Activated CD4-positive, alpha-beta T cell treated with anti-CD3 and anti-CD28 coated beads, Interleukin-10, Interleukin-2, amounts not matched to agents 100 ng/mL and 50 ng/mL, durations not matched to agents 16 hours and 8 hours (primary cell): ENCODE data around the gene H19.

Source experiments
- DNase-seq: peaks from one replicate; pipeline ENCODE4 v3.0.0-alpha.2; 2020

H19 gene

GRCh38 chr11:1997755-1998154 lies at the start of gene H19:
TSS of gene H19 (minus strand) at chr11:1997842.
- no peak for DNase-seq

- DNase-seq = no peak
These were observed 44.3 kb upstream of the H19 start for GRCh38 chr11:2041963-2042362.

DNA sequence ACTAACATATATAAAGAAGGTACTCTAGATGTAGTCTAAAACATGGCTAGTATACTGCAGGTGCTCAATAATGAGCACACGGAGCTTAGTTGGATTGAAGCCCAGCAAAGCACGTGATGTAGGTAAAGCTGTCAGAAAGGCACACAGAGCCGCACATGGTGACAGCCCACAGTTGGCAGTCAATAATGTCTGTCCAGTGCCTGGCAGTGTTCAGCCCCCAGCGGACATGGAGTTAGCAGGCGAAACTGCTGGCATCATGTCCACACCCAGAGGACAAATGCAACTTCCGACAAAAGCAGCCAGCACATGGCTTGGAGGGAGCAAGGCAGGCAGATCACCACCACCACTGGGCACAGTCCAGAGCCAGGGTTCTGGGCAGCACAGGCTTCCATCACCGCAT lies 43.5 kb upstream of the H19 start:
- no peak for DNase-seq

DNA sequence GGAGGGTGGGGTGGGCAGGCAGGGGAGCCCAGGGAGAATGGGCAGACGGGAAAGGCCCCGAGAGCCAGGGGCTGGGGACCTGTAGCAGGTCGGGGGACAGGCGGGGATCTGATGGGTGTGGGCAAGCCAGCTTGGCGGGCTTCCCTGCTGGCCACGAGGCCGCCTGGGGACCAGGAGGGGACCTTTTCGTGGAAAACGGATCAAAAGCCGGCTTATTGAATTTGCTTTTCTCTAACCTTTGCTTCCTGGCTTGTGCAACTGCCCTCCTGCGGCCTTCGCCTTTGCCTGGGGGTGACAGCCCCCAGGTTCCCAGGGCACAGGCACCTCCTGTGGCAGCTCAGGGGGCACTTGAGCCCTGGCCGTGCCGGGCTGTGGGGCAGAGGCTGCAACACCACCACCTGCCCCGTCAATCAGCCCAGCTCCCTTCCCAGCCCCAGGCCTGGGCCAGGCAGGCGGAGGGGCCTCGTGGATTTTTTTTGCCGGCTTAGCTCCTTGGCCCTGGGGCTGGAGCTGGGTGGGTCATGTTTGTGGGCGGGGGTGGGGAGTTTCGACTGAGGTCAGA lies 41.6 kb upstream of the H19 start:
- no peak for DNase-seq

GRCh38 chr11:2036863-2037486 lies 39.3 kb upstream of the H19 start:
- no peak for DNase-seq

DNA sequence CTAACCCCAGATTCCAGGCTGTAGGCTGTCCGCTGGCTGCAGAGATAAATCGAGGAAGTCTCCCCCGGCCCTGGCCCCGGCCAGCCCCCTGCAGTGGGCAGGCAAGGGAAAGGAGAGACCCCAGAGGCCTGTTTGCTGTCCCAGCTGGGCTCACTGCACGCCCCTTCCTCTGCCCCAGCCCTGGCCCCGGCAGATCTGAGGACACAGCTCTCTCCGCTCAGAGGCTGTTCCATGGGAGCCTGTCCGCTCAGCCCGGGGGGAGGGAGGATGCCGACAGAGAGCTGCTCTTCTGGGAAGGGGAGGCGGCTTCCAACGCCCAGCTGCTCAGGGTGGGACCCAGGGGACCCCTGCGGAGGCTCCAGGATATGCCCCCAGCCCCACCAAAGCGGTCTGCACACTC lies 37.7 kb upstream of the H19 start:
- DNase-seq = no peak

DNA sequence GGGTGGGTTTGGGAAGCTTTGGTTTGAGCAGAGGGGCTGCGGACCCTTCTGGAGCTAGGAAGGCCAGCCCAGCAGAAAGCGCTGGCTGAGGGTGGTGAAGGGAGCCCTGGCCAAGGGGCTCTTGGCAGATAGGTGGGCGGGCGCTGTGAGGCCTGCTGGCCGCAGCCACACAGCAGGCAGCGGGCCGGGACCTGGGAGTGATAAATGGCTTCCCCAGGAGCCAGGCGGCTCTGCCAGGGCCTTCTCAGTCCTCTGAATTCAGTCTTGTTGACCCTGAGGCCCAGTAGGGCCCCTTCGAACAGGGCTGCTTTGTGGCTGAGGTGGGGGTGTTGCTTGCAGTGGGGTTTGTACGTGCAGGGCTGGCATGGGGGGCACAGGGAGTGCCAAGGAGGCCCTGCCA lies 33.4 kb upstream of the H19 start:
- no peak for DNase-seq

- no peak for DNase-seq
These were observed 30.1 kb upstream of the H19 start for GRCh38 chr11:2027708-2028107.

GRCh38 chr11:2015025-2015424 lies 17.4 kb upstream of the H19 start:
- no peak for DNase-seq

DNA sequence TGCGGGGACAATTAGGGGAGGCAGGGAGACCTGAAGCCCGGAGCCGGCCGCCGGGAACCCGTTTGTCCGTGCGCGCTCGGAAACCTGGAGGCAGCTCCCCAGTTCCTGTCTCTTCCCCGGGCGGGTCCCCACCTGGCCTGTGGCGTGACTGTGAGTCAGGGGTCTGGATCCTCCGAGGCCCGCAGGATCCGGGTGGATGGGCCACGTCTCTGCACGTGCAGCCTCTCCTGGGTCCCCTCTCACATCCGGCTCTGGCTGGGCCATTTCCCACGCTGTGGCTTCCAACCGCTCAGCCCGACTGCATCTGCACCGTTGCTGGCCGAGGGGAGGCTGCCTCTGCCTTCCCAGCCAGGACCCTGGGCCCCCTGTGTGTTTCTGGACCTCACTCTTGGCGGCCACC lies 14.8 kb upstream of the H19 start:
- no peak for DNase-seq

GRCh38 chr11:2004466-2004865 lies 6.8 kb upstream of the H19 start:
- no peak for DNase-seq

- no peak for DNase-seq
These were observed 5.2 kb upstream of the H19 start for GRCh38 chr11:2002807-2003206.

DNA sequence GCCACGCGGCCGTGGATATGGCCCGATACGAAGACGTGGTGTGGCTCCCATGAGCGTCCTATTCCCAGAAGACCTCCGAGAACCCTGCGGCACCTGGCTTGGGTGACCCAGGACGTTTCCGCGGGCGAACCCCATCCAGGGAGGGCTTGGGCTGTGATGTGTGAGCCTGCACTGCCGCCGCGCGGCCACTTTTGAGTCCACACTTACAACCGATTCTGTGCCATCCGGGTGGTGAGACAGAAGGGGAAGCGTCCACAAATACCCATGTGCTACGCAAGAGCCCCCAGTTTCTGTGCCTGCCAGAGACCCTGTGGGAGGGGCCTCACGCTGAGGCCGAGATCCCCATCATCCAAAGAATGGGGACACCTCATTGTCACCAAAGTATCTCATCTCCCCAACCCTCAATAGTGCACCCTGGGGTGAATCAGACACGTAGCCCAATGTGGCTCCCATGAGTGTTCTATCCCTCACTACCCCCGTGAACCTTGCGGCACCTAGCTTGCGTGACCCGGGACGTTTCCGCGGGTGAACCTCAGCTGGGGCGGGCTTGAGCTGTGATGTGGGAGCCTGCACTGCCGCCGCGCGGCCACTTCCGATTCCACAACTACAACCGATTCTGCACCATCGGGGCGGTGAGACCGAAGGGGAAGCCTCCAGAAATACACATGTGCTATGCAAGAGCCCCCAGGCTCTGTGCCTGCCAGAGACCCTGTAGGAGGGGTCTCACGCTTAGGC lies 4.6 kb upstream of the H19 start:
- no peak for DNase-seq

GRCh38 chr11:1998861-1999260 lies 1.2 kb upstream of the H19 start:
- DNase-seq = no peak

- no peak for DNase-seq
These were observed 648 bp upstream of the H19 start for GRCh38 chr11:1998290-1998689.

DNA sequence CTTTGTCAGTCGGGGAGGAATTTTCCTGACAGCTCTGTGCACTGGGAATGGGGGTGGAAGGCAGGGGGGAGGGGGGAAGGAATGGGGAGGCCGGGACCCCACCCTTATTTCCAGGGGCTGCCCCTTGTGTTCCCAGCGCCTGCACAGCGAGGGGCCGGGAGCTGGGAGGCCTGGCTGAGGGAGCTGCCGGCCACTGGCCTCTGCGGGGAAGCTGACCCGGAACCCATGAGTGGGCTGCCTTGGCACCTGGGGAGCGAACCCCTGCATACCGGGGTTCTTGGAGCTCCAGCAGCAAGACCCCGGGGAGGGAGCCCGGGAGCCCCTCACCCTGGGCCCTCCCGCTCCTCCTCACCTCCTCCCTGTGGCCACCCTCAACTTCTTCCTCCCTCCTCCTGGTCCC lies 3.5 kb downstream of the H19 start:
- no peak for DNase-seq

GRCh38 chr11:1992111-1992510 lies 5.5 kb downstream of the H19 start:
- DNase-seq = no peak

GRCh38 chr11:1990872-1991578 lies 6.6 kb downstream of the H19 start:
- no peak for DNase-seq

DNA sequence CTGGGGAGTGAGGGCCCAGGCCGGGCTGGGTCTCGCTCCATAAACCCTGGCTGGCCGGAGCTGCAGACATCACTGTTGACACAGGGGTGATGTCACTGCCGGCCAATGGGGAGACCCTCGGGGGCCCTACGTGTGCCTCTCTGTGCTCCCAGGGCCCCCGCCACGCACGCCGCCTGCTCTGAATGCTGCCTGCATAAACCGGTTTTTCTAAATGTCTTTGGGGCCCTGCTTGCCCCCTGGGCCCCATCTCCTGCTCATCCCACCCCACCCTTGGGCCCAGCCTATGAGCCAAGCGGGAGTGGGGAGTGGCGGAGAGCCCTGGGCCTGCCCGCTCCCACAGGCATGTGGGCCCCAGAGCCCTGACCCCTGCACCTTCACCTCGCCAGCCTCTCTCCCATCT lies 7.7 kb downstream of the H19 start:
- no peak for DNase-seq

- DNase-seq = no peak
These were observed 8.8 kb downstream of the H19 start for GRCh38 chr11:1988667-1989317.

DNA sequence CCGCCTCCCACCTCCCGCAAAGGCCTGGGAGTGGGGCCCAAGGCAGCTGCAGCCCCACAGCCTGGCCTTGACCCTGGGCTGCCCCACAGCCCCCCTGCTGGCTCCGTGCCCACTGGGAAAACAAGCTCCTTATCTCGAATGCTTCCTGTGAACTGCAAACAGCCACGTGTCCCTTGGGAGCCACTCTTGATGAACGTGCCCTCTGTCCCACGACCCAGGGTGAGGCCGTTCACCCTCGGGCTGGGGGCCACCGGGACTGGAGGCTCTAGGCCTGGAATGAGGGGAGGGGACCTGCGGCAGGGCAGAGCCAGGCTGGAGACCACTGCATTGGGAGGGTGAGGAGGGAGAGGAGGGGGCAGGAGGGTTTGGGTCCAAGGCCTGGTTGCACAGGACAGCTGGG lies 9.5 kb downstream of the H19 start:
- no peak for DNase-seq

GRCh38 chr11:1987024-1987423 lies 10.6 kb downstream of the H19 start:
- DNase-seq = no peak

GRCh38 chr11:1983601-1983961 lies 14.1 kb downstream of the H19 start:
- no peak for DNase-seq
